SK-N-SH (cell line): ENCODE measurements around the gene GLYATL1B. TPM values are rescaled to one million over a fixed set of nuclear protein-coding genes. Genes with fewer than 3 reads are reported as not detected.

ENCODE experiments used
- CTCF ChIA-PET: fragments of 300-600, 350-600 bp; formaldehyde crosslinking; extraction: SDS; loops from one replicate; lab custom pipeline; 2021; lab: Yijun Ruan, JAX
- POLR2A ChIA-PET: fragments of 350-600 bp; sonication (Branson Sonifier 250); formaldehyde crosslinking; extraction: SDS; loops from one replicate; lab custom pipeline; 2020; ENCODE audit warnings: antibody characterized with exemption, inconsistent platforms; lab: Yijun Ruan, JAX
- DNase-seq: peaks from one replicate; pipeline ENCODE4 v3.0.0; 2012
- H2AFZ ChIP-seq: fragments of 200-600 bp; sonication (generic); 2 replicates; pipeline ENCODE4 v1.8.1; 2016; ENCODE audit warnings: antibody characterized with exemption, mild to moderate bottlenecking, low read depth
- H3F3A ChIP-seq: fragments of 200-600 bp; sonication (generic); replicated peaks from 2 replicates; pipeline ENCODE3; 2016; ENCODE audit warnings: antibody characterized with exemption, mild to moderate bottlenecking; ENCODE audit not compliant: insufficient read depth
- H3K27ac ChIP-seq, 2 experiments: fragments of 200-500 bp in 1 of 2; fragments of 200-600 bp in 1 of 2; sonication (Bioruptor generic) in 1 of 2; sonication (generic), shearing (Covaris generic) in 1 of 2; 2 replicates each; pipeline versions ENCODE4 v1.5.1 to v1.6.1; 2014 to 2016; ENCODE audit warnings: low read depth in 2 of 2, inconsistent platforms in 1 of 2, low read length in 1 of 2, mild to moderate bottlenecking in 1 of 2, mixed read lengths in 1 of 2
- H3K27me3 ChIP-seq: fragments of 200-600 bp; sonication (generic), shearing (Covaris generic); 2 replicates; pipeline ENCODE4 v1.6.1; 2016; ENCODE audit warnings: mixed run types; ENCODE audit not compliant: insufficient read depth
- H3K36me3 ChIP-seq, 2 experiments: fragments of 200-500 bp in 1 of 2; fragments of 200-600 bp in 1 of 2; sonication (Bioruptor generic) in 1 of 2; sonication (generic) in 1 of 2; replicated peaks in 1 of 2; 2 replicates each; pipeline versions ENCODE3 to v1.5.1; 2014 to 2016; ENCODE audit warnings: low read length in 1 of 2, mild to moderate bottlenecking in 1 of 2; ENCODE audit not compliant: insufficient read depth in 2 of 2, control insufficient read depth in 1 of 2
- H3K4me1 ChIP-seq, 2 experiments: fragments of 200-500 bp in 1 of 2; fragments of 200-600 bp in 1 of 2; sonication (Bioruptor generic) in 1 of 2; sonication (generic), shearing (Covaris generic) in 1 of 2; 2 replicates each; pipeline versions ENCODE4 v1.5.1 to v1.6.1; 2014 to 2016; ENCODE audit warnings: low read depth in 1 of 2, low read length in 1 of 2, mixed run types in 1 of 2; ENCODE audit not compliant: insufficient read depth in 2 of 2, control insufficient read depth in 1 of 2
- H3K4me2 ChIP-seq: fragments of 200-600 bp; sonication (generic), shearing (Covaris generic); 2 replicates; pipeline ENCODE4 v1.6.1; 2017; ENCODE audit warnings: mixed run types
- H3K4me3 ChIP-seq, 2 experiments: fragments of 200-500 bp in 1 of 2; fragments of 200-600 bp in 1 of 2; sonication (Bioruptor generic) in 1 of 2; sonication (generic), shearing (Covaris generic) in 1 of 2; 2 replicates each; pipeline versions ENCODE4 v1.5.1 to v1.8.1; 2014 to 2016; ENCODE audit warnings: low read depth in 2 of 2, inconsistent platforms in 1 of 2, low read length in 1 of 2, mild to moderate bottlenecking in 1 of 2, mixed read lengths in 1 of 2, moderate library complexity in 1 of 2
- H3K79me2 ChIP-seq: fragments of 200-600 bp; sonication (generic); 2 replicates; pipeline ENCODE4 v1.8.1; 2017; ENCODE audit warnings: mild to moderate bottlenecking; ENCODE audit not compliant: insufficient read depth
- H3K9ac ChIP-seq: fragments of 200-600 bp; sonication (generic); 2 replicates; pipeline ENCODE4 v1.6.1; 2017; ENCODE audit warnings: mixed run types
- H3K9me2 ChIP-seq: fragments of 200-600 bp; sonication (generic); 2 replicates; pipeline ENCODE4 v1.6.1; 2017; ENCODE audit warnings: mixed run types
- H3K9me3 ChIP-seq: fragments of 200-600 bp; sonication (generic); 2 replicates; pipeline ENCODE4 v1.6.1; 2017; ENCODE audit warnings: mixed run types, mild to moderate bottlenecking, moderate library complexity
- H4K20me1 ChIP-seq: fragments of 200-600 bp; sonication (generic); 2 replicates; pipeline ENCODE4 v1.6.1; 2017; ENCODE audit warnings: mild to moderate bottlenecking, mixed run types; ENCODE audit not compliant: insufficient read depth
- EP300 ChIP-seq, 2 experiments: IDR thresholded peaks; 2 replicates each; pipeline versions ENCODE4 v1.4.0 to v1.6.1; 2012; ENCODE audit warnings: borderline replicate concordance in 1 of 2, low read depth in 1 of 2, low read length in 1 of 2
- FOSL2 ChIP-seq: IDR thresholded peaks from 2 replicates; pipeline ENCODE4 v1.4.0; 2012; ENCODE audit warnings: low read depth, mild to moderate bottlenecking, moderate library complexity, borderline replicate concordance
- FOXJ3 ChIP-seq: sonication (generic); formaldehyde crosslinking; IDR thresholded peaks from 2 replicates; pipeline ENCODE4 v1.5.1; 2020; ENCODE audit warnings: mild to moderate bottlenecking, missing genetic modification reagents
- GABPA ChIP-seq: IDR thresholded peaks from 2 replicates; pipeline ENCODE4 v1.4.0; 2012; ENCODE audit warnings: low read depth, mild to moderate bottlenecking
- GATA2 ChIP-seq: sonication (generic); formaldehyde crosslinking; IDR thresholded peaks from 2 replicates; pipeline ENCODE4 v1.5.0; 2020; ENCODE audit warnings: mild to moderate bottlenecking, missing genetic modification reagents
- IRF3 ChIP-seq: fragments of 150-350 bp; IDR thresholded peaks from 2 replicates; pipeline ENCODE4 v1.6.1; 2016; ENCODE audit warnings: mild to moderate bottlenecking, low read depth, low read length
- MAX ChIP-seq: IDR thresholded peaks from 2 replicates; pipeline ENCODE4 v1.4.0; 2012; ENCODE audit warnings: low read depth
- MEF2A ChIP-seq: IDR thresholded peaks from 2 replicates; pipeline ENCODE4 v1.4.0; 2012; ENCODE audit warnings: low read depth, borderline replicate concordance
- MXI1 ChIP-seq: IDR thresholded peaks from 2 replicates; pipeline ENCODE4 v1.6.1; 2012; ENCODE audit warnings: mild to moderate bottlenecking, low read depth, low read length, improper control_type of control experiment
- NRF1 ChIP-seq: IDR thresholded peaks from 2 replicates; pipeline ENCODE4 v1.6.1; 2012; ENCODE audit warnings: low read depth, mild to moderate bottlenecking, low read length
- PBX3 ChIP-seq: IDR thresholded peaks from 2 replicates; pipeline ENCODE4; 2012
- RCOR1 ChIP-seq: fragments of 150-350 bp; IDR thresholded peaks from 2 replicates; pipeline ENCODE4 v1.6.1; 2017; ENCODE audit warnings: antibody characterized with exemption, low read length
- REST ChIP-seq: IDR thresholded peaks from 2 replicates; pipeline ENCODE4 v1.6.1; 2012; ENCODE audit warnings: mild to moderate bottlenecking, low read depth, low read length, moderate library complexity
- RFX5 ChIP-seq: IDR thresholded peaks from 2 replicates; pipeline ENCODE4 v1.6.1; 2012; ENCODE audit warnings: mild to moderate bottlenecking, improper control_type of control experiment, low read length
- SIN3A ChIP-seq: IDR thresholded peaks from 2 replicates; pipeline ENCODE4 v1.6.1; 2012; ENCODE audit warnings: low read depth, mild to moderate bottlenecking, low read length, moderate library complexity, borderline replicate concordance
- TAF1 ChIP-seq: IDR thresholded peaks from 2 replicates; pipeline ENCODE4 v1.6.1; 2012; ENCODE audit warnings: low read depth, mild to moderate bottlenecking, low read length, moderate library complexity, borderline replicate concordance
- USF1 ChIP-seq: IDR thresholded peaks from 2 replicates; pipeline ENCODE4 v1.4.0; 2012; ENCODE audit warnings: low read depth, borderline replicate concordance
- USF2 ChIP-seq: fragments of 150-350 bp; IDR thresholded peaks from 2 replicates; pipeline ENCODE4 v1.6.1; 2017; ENCODE audit warnings: antibody characterized with exemption, low read length, low read depth, borderline replicate concordance
- ZBTB33 ChIP-seq: IDR thresholded peaks from 2 replicates; pipeline ENCODE4 v1.4.0; 2012; ENCODE audit warnings: low read depth, borderline replicate concordance
- WGBS: methylation state at CpG from one replicate; pipeline ENCODE4 v1.1.6; 2017; ENCODE audit warnings: low lambda C conversion rate; 5-methylcytosine and 5-hydroxymethylcytosine counted together
- polyA plus RNA-seq, 3 experiments: library from polyadenylated mRNA; depleted of rRNA; stranded (reverse); fragments of >200 nt; gene quantifications; 2 replicates each; pipeline ENCODE4 v1.2.3, GENCODE V29; 2012

The GLYATL1B gene
- polyA plus RNA-seq, 1 of the 3 experiments (the other 2 are of a cell fraction), result not detected

- Histone ChIP-seq H3K4me3 (peak within 1 kb of the TSS; percentile 58 to 66), H3F3A (no peaks in the 10 kb centered on the region), H3K9me3 (no peaks in the 10 kb centered on the region), H3K27ac (peak within 1 kb of the TSS in 1 of 2 experiments; percentile 50; a peak in 1 of 4 replicates), H3K4me2 (peak within 1 kb of the TSS; percentile 86), H3K36me3 (no peaks in the 10 kb centered on the region), H2AFZ (peak within 1 kb of the TSS; percentile 92), H4K20me1 (no peaks in the 10 kb centered on the region), H3K9me2 (no peaks in the 10 kb centered on the region), H3K79me2 (no peaks in the 10 kb centered on the region), H3K4me1 (peaks cover 0 to 10% of the 10 kb centered on the region in 2 experiments; a peak in 2 of 4 replicates), H3K27me3 (no peaks in the 10 kb centered on the region), H3K9ac (peak within 1 kb of the TSS; percentile 31; the same call in 1 of the 2 replicates)
- ChIA-PET CTCF (interaction anchor here (1.0 to 3.4 kb wide), 6 partner anchors 10 to 65 kb away, joined by 3 to 27 read pairs (median 10); partner anchors contain the start of gene DTX4), POLR2A (interaction anchor here (0.6 kb wide), 1 partner anchor 15 kb away, joined by 3 read pairs; no protein-coding TSS in a partner anchor)
- peak; percentile 86 for DNase-seq
- WGBS, result 1% methylated on average over 35 of the region's 64 CpGs
- TF ChIP-seq RFX5 (peak; percentile 46; the same call in 1 of the 2 replicates), USF1 (no peak), MAX (peak; percentile 16; the same call in 1 of the 2 replicates), GABPA (peak; percentile 32; the same call in 1 of the 2 replicates), RCOR1 (no peak), NRF1 (0 out of 2 replicates have a peak, but pooled peaks have one; percentile 16), MXI1 (0 out of 2 replicates have a peak, but pooled peaks have one; percentile 38), FOSL2 (peak; percentile 46; the same call in 1 of the 2 replicates), REST (no peak), USF2 (no peak), EP300 (IDR thresholded peaks at IDR 0.05; ENCODE audit: borderline replicate concordance in 1 of 2, low read depth in 1 of 2, low read length in 1 of 2) (no peak), TAF1 (no peak), MEF2A (no peak), FOXJ3 (CRISPR knock-in tag) (no peak), GATA2 (no peak), ZBTB33 (no peak), PBX3 (peak; percentile 98), SIN3A (no peak; the same call in 1 of the 2 replicates), IRF3 (peak; percentile 65)
Observed at GRCh38 chr11:59106363-59107336, 20.5 kb downstream of the GLYATL1B start, which contains the start of gene FAM111B. TSS of gene FAM111B (plus strand) at chr11:59107237. CDS start at chr11:59109626, 2,389 bp downstream.
